HepG2 (cell line): Measurements from ENCODE around the gene SEC14L2. TPM values are rescaled to one million over a fixed set of nuclear protein-coding genes. Genes with fewer than 3 reads are reported as not detected.

Experiments
- CCDC6 ChIP-seq: sonication (generic); formaldehyde crosslinking; IDR thresholded peaks from 2 replicates; pipeline ENCODE4 v1.8.1; 2022; ENCODE audit warnings: mild to moderate bottlenecking, missing genetic modification reagents, moderate library complexity
- HOXA5 ChIP-seq: sonication (generic); formaldehyde crosslinking; IDR thresholded peaks from 2 replicates; pipeline ENCODE4 v1.4.0; 2020; ENCODE audit warnings: missing genetic modification reagents
- KDM5B ChIP-seq: sonication (generic); formaldehyde crosslinking; IDR thresholded peaks from 2 replicates; pipeline ENCODE4 v1.4.0; 2020; ENCODE audit warnings: missing genetic modification reagents, mild to moderate bottlenecking, borderline replicate concordance
- MTF2 ChIP-seq: sonication (generic); formaldehyde crosslinking; IDR thresholded peaks from 2 replicates; pipeline ENCODE4 v1.5.0; 2020; ENCODE audit warnings: missing genetic modification reagents, borderline replicate concordance
- RARG ChIP-seq: sonication (generic); formaldehyde crosslinking; IDR thresholded peaks from 2 replicates; pipeline ENCODE4 v1.4.0; 2020; ENCODE audit warnings: low read depth, mild to moderate bottlenecking, missing genetic modification reagents
- TAF15 ChIP-seq: fragments of 200-400 bp; formaldehyde crosslinking; IDR thresholded peaks from one replicate; pipeline ENCODE4 v1.6.1; 2018; ENCODE audit warnings: mild to moderate bottlenecking, low read depth, low read length; ENCODE audit not compliant: poor library complexity, severe bottlenecking
- ZNF747 ChIP-seq: sonication (generic); formaldehyde crosslinking; IDR thresholded peaks from 2 replicates; pipeline ENCODE4 v1.8.1; 2023; ENCODE audit warnings: missing genetic modification reagents, mild to moderate bottlenecking, borderline replicate concordance
- polyA plus RNA-seq, 8 experiments: library from polyadenylated mRNA; depleted of rRNA in 3 of 8; stranded (reverse) in 7 of 8; unstranded in 1 of 8; fragments of >200 nt; fragmentation: Illumina TruSeq in 4 of 8; extraction: Trizol in 4 of 8; gene quantifications; 2 replicates each; pipeline versions ENCODE4 v1.2.1 to v1.2.3, GENCODE V29; 2011 to 2016; ENCODE audit warnings: low read depth in 4 of 8, missing spikeins in 1 of 8, mixed read lengths in 1 of 8; ENCODE audit not compliant: insufficient read depth in 1 of 8
- total RNA-seq, 5 experiments: library from RNA; depleted of rRNA; stranded (reverse); fragments of >200 nt; fragmentation: Illumina TruSeq; extraction: Trizol; gene quantifications; 2 replicates each; pipeline ENCODE4 v1.2.3, GENCODE V29; 2016; ENCODE audit warnings: low read depth in 1 of 5
- TF ChIP-seq, protein P1 (sequence below), 2 experiments: fragments of 450-650 bp in 1 of 2; sonication (generic) in 1 of 2; formaldehyde crosslinking in 1 of 2; IDR thresholded peaks; 2 replicates each; pipeline versions ENCODE4 v1.6.1 to v1.8.0; 2016 to 2022; ENCODE audit warnings: antibody characterized with exemption in 1 of 2, mild to moderate bottlenecking in 1 of 2, missing genetic modification reagents in 1 of 2
- TF ChIP-seq, protein P2 (sequence below): sonication (generic); formaldehyde crosslinking; IDR thresholded peaks from 2 replicates; pipeline ENCODE4 v1.5.1; 2020; ENCODE audit warnings: missing genetic modification reagents, mild to moderate bottlenecking, borderline replicate concordance
- TF ChIP-seq, protein P3 (sequence below): sonication (generic); formaldehyde crosslinking; IDR thresholded peaks from 2 replicates; pipeline ENCODE4 v1.4.0; 2020; ENCODE audit warnings: missing genetic modification reagents

Gene SEC14L2
- total and polyA plus RNA-seq, 2 of the 13 experiments (the other 11 are each of a cell fraction or from before 2014, with no cell fraction given) = 4.1 to 5.1 TPM

DNA sequence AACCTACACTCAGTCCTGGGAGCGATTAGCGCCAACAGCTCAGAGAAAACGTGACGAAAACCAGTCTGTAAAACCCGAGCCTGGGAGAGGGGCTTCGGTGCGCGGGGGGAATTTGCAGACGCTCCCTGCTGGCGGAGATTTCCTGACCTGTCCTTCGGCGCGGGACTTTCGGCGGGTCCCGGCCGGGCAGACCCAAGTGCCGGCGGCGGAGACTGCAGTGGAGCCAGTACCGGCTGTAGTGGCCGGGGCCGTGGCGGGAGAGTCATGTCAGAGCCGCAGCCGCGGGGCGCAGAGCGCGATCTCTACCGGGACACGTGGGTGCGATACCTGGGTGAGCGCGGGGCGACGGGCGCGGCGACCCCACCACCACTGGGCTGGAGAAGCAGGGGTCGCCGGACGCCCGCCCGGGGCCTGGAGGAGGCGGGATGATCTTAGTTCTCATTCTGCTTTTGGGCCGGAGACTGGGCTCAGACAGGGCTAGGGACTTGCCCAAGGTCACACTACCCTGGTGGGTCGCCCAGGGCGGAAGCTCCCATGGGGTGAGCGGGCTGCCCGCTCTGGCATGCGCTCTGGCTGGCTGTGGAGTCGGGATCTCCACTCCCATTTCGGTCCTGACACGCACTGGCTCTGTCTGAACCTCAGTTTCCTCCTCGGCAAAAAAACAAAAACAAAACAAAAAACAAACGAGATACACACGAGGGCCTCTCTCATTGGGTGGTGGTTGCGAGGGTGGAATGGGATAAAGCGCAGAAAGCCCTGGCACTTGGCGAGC lies 29.0 kb downstream of the SEC14L2 start, which contains the start of gene MTFP1 (continued):
- TF ChIP-seq, protein P1, sequence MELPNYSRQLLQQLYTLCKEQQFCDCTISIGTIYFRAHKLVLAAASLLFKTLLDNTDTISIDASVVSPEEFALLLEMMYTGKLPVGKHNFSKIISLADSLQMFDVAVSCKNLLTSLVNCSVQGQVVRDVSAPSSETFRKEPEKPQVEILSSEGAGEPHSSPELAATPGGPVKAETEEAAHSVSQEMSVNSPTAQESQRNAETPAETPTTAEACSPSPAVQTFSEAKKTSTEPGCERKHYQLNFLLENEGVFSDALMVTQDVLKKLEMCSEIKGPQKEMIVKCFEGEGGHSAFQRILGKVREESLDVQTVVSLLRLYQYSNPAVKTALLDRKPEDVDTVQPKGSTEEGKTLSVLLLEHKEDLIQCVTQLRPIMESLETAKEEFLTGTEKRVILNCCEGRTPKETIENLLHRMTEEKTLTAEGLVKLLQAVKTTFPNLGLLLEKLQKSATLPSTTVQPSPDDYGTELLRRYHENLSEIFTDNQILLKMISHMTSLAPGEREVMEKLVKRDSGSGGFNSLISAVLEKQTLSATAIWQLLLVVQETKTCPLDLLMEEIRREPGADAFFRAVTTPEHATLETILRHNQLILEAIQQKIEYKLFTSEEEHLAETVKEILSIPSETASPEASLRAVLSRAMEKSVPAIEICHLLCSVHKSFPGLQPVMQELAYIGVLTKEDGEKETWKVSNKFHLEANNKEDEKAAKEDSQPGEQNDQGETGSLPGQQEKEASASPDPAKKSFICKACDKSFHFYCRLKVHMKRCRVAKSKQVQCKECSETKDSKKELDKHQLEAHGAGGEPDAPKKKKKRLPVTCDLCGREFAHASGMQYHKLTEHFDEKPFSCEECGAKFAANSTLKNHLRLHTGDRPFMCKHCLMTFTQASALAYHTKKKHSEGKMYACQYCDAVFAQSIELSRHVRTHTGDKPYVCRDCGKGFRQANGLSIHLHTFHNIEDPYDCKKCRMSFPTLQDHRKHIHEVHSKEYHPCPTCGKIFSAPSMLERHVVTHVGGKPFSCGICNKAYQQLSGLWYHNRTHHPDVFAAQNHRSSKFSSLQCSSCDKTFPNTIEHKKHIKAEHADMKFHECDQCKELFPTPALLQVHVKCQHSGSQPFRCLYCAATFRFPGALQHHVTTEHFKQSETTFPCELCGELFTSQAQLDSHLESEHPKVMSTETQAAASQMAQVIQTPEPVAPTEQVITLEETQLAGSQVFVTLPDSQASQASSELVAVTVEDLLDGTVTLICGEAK (IDR thresholded peaks at IDR 0.05) = no peak
- TF ChIP-seq, protein P1 (CRISPR knock-in tag; IDR thresholded peaks at IDR 0.05) = 0 out of 2 replicates have a peak, but pooled peaks have one; percentile 37
- TF ChIP-seq KDM5B (CRISPR knock-in tag) (peak; percentile 17; the same call in 1 of the 2 replicates), CCDC6 (CRISPR knock-in tag) (no peak), RARG (CRISPR knock-in tag) (no peak), HOXA5 (CRISPR knock-in tag) (no peak), TAF15 (no peak), MTF2 (0 out of 2 replicates have a peak, but pooled peaks have one; percentile 17), ZNF747 (CRISPR knock-in tag) (peak; percentile 59)
- TF ChIP-seq, protein P2, sequence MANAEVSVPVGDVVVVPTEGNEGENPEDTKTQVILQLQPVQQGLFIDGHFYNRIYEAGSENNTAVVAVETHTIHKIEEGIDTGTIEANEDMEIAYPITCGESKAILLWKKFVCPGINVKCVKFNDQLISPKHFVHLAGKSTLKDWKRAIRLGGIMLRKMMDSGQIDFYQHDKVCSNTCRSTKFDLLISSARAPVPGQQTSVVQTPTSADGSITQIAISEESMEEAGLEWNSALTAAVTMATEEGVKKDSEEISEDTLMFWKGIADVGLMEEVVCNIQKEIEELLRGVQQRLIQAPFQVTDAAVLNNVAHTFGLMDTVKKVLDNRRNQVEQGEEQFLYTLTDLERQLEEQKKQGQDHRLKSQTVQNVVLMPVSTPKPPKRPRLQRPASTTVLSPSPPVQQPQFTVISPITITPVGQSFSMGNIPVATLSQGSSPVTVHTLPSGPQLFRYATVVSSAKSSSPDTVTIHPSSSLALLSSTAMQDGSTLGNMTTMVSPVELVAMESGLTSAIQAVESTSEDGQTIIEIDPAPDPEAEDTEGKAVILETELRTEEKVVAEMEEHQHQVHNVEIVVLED (CRISPR knock-in tag) = peak; percentile 64
- TF ChIP-seq, protein P3, sequence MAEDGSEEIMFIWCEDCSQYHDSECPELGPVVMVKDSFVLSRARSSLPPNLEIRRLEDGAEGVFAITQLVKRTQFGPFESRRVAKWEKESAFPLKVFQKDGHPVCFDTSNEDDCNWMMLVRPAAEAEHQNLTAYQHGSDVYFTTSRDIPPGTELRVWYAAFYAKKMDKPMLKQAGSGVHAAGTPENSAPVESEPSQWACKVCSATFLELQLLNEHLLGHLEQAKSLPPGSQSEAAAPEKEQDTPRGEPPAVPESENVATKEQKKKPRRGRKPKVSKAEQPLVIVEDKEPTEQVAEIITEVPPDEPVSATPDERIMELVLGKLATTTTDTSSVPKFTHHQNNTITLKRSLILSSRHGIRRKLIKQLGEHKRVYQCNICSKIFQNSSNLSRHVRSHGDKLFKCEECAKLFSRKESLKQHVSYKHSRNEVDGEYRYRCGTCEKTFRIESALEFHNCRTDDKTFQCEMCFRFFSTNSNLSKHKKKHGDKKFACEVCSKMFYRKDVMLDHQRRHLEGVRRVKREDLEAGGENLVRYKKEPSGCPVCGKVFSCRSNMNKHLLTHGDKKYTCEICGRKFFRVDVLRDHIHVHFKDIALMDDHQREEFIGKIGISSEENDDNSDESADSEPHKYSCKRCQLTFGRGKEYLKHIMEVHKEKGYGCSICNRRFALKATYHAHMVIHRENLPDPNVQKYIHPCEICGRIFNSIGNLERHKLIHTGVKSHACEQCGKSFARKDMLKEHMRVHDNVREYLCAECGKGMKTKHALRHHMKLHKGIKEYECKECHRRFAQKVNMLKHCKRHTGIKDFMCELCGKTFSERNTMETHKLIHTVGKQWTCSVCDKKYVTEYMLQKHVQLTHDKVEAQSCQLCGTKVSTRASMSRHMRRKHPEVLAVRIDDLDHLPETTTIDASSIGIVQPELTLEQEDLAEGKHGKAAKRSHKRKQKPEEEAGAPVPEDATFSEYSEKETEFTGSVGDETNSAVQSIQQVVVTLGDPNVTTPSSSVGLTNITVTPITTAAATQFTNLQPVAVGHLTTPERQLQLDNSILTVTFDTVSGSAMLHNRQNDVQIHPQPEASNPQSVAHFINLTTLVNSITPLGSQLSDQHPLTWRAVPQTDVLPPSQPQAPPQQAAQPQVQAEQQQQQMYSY (CRISPR knock-in tag) = no peak
